ENCODE data around the gene AMBRA1.

AMBRA1 gene

GRCh38 chr11:46498179-46498578, 95.6 kb downstream of the AMBRA1 start:
- 0 out of 2 replicates have a peak, but pooled peaks cover 4% of the 10 kb centered on the region for H3K4me1 ChIP-seq
- H3K4me3 ChIP-seq = no peak overlapping the region
- no peak overlapping the region for H3K9ac ChIP-seq
- no peaks in the 10 kb centered on the region for H3K27me3 ChIP-seq
- H3K27ac ChIP-seq = no peak overlapping the region
- H3K4me2 ChIP-seq = no peak overlapping the region
- H3K36me3 ChIP-seq = peaks cover 69% of the 10 kb centered on the region
- H4K20me1 ChIP-seq = peaks cover 69% of the 10 kb centered on the region
- no peak for TF ChIP-seq Cebpa-rat (IDR thresholded peaks at IDR 0.05)
- H3K9me3 ChIP-seq = no peaks in the 10 kb centered on the region

DNA sequence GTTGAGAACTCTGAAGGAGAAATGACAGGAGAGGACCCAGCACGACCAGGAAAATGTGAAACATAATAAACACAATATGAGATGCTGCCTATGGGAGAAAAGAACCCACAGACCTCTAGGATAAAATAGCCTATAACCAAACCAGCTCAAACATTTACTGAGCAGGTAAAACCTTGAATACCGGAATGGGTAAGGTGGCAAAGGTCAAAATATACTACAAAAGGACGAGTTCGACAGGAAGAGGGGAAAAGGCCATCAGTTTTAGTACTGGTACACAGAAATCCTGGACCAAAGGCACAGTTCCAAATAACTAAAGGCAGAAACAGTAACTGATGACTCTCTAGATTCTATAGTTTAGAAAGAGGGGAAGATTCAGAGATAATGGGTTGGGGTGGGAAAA, 96.3 kb downstream of the AMBRA1 start:
- no peak overlapping the region for H3K4me3 ChIP-seq
- no peak for TF ChIP-seq Cebpa-rat (IDR thresholded peaks at IDR 0.05)
- H3K4me1 ChIP-seq = peaks cover 9% of the 10 kb centered on the region
- H3K27ac ChIP-seq = no peak overlapping the region
- H3K4me2 ChIP-seq = no peak overlapping the region
- H3K9me3 ChIP-seq = no peaks in the 10 kb centered on the region
- peaks cover 71% of the 10 kb centered on the region for H3K36me3 ChIP-seq
- H3K27me3 ChIP-seq = no peaks in the 10 kb centered on the region
- no peak overlapping the region for H3K9ac ChIP-seq
- peaks cover 71% of the 10 kb centered on the region for H4K20me1 ChIP-seq

- H3K4me2 ChIP-seq = no peak overlapping the region
- no peak overlapping the region for H3K4me3 ChIP-seq
- peaks cover 74% of the 10 kb centered on the region for H4K20me1 ChIP-seq
- TF ChIP-seq Cebpa-rat (IDR thresholded peaks at IDR 0.05) = no peak
- H3K9me3 ChIP-seq = no peaks in the 10 kb centered on the region
- H3K27ac ChIP-seq = no peak overlapping the region
- H3K4me1 ChIP-seq = peaks cover 25% of the 10 kb centered on the region
- H3K36me3 ChIP-seq = peaks cover 70% of the 10 kb centered on the region
- H3K27me3 ChIP-seq = no peaks in the 10 kb centered on the region
- H3K9ac ChIP-seq = no peak overlapping the region
These were observed 100.0 kb downstream of the AMBRA1 start for GRCh38 chr11:46493791-46494190.

DNA sequence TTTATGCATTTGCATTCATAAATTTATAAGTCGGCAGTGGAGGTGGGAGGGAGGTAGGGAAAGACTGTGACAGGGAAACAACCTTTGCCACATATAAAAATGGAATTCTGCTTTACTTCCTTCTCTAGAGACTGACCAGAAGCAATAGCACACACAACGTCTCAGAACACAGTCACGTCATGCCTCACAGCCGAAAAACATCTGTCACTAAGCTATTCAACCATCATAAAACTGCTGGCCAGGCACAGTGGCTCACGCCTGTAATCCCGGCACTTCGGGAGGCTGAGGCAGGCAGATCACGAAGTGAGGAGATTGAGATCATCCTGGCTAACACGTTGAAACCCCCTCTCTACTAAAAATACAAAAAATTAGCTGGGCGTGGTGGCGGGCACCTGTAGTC, 101.3 kb downstream of the AMBRA1 start:
- H3K4me2 ChIP-seq = peak overlapping the region; percentile 57
- H3K9ac ChIP-seq = no peak overlapping the region
- H3K36me3 ChIP-seq = peaks cover 60% of the 10 kb centered on the region
- H3K4me1 ChIP-seq = peaks cover 36% of the 10 kb centered on the region
- no peak overlapping the region for H3K4me3 ChIP-seq
- H3K9me3 ChIP-seq = no peaks in the 10 kb centered on the region
- peaks cover 61% of the 10 kb centered on the region for H4K20me1 ChIP-seq
- 0 out of 2 replicates have a peak overlapping the region, but pooled peaks have one; percentile 36 for H3K27ac ChIP-seq
- no peaks in the 10 kb centered on the region for H3K27me3 ChIP-seq
- TF ChIP-seq Cebpa-rat (IDR thresholded peaks at IDR 0.05) = no peak

DNA sequence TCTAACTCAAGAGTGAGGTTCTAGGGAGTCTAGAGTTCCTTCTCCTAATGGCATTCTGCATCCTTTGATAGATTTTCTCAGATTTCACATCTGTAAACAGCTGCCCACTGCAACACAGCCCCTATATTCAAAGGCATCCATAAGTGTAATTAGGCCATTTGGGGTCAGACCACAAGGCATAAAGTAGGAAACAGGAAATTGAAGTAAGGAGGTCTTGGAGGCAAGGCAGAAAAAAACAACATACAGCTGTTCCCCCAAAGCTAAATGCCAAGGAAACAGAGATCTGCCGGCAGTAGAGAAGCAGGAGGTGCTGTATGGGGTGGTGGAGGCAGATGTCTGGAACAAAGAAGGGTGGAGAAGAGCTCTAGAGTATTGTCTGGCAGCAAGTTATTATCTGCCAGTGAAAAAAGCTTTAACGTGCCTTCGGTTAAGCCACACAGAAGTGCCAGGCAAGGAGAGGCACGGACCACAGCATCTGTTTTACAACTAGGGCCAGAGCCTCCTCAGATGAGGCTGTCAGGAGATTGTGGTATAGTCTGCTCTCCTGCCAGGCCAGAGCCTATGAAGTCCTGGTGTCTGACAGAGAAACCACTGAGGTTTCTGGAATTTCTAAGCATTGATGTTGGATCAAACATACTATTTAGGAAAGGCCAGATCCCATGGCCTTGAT, 102.0 kb downstream of the AMBRA1 start:
- peaks cover 58% of the 10 kb centered on the region for H4K20me1 ChIP-seq
- TF ChIP-seq Cebpa-rat (IDR thresholded peaks at IDR 0.05) = no peak
- no peak overlapping the region for H3K4me3 ChIP-seq
- H3K9me3 ChIP-seq = no peaks in the 10 kb centered on the region
- H3K36me3 ChIP-seq = peaks cover 58% of the 10 kb centered on the region
- peak overlapping the region; percentile 36; the same call in 1 of the 2 replicates for H3K27ac ChIP-seq
- peak overlapping the region; percentile 57 for H3K4me2 ChIP-seq
- peak overlapping the region; percentile 59 for H3K9ac ChIP-seq
- no peaks in the 10 kb centered on the region for H3K27me3 ChIP-seq
- peaks cover 44% of the 10 kb centered on the region for H3K4me1 ChIP-seq

GRCh38 chr11:46490666-46491065, 103.2 kb downstream of the AMBRA1 start:
- Histone ChIP-seq H3K27ac (no peak overlapping the region), H3K9me3 (no peaks in the 10 kb centered on the region), H3K4me2 (no peak overlapping the region), H3K9ac (no peak overlapping the region), H3K36me3 (peaks cover 52% of the 10 kb centered on the region), H3K27me3 (no peaks in the 10 kb centered on the region), H4K20me1 (peaks cover 57% of the 10 kb centered on the region), H3K4me1 (peaks cover 55% of the 10 kb centered on the region), H3K4me3 (no peak overlapping the region)
- TF ChIP-seq Cebpa-rat (IDR thresholded peaks at IDR 0.05) = no peak

- peaks cover 52% of the 10 kb centered on the region for H4K20me1 ChIP-seq
These were observed 103.9 kb downstream of the AMBRA1 start for GRCh38 chr11:46489656-46490560.

DNA sequence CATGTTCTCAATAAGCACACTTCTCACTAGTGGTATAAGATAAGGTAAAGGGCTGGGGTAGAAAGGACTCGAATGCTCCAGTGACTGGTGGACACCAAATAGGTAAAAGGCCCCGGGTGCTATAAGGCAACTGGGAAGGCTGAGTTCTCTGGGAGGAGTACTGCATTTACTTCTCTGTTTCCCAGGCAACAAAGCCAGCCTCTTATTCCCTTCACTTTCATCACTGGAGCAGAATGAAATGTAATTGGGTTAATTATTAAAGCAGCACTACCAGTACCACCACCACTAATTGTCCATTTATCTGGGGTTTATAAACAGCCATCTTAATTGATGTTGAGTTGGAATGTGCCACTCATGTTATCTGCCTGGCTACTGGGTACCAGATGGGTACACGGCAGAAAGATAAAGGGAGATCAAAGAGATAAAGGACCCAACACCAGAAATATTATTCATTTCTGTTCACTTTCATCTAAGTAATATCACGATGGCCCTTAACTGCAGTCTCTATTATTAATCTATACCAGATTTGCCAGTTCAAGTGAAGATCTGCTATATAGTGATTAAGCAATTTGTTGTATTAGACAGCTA, 107.9 kb downstream of the AMBRA1 start:
- peaks cover 58% of the 10 kb centered on the region for H4K20me1 ChIP-seq
- H3K4me1 ChIP-seq = peaks cover 45% of the 10 kb centered on the region
- no peak for TF ChIP-seq Cebpa-rat (IDR thresholded peaks at IDR 0.05)
- no peak overlapping the region; the same call in 1 of the 2 replicates for H3K4me2 ChIP-seq
- H3K4me3 ChIP-seq = no peak overlapping the region
- no peak overlapping the region for H3K27ac ChIP-seq
- H3K36me3 ChIP-seq = peaks cover 58% of the 10 kb centered on the region
- H3K9me3 ChIP-seq = no peaks in the 10 kb centered on the region
- no peaks in the 10 kb centered on the region for H3K27me3 ChIP-seq
- no peak overlapping the region for H3K9ac ChIP-seq

More at GRCh38 chr11:46489656-46490560, 103.9 kb downstream of the AMBRA1 start:
- Histone ChIP-seq H3K27me3 (no peaks in the 10 kb centered on the region), H3K4me2 (no peak overlapping the region), H3K27ac (no peak overlapping the region), H3K9ac (no peak overlapping the region), H3K4me3 (no peak overlapping the region), H3K36me3 (peaks cover 53% of the 10 kb centered on the region), H3K4me1 (peaks cover 58% of the 10 kb centered on the region), H3K9me3 (no peaks in the 10 kb centered on the region)
- TF ChIP-seq Cebpa-rat (IDR thresholded peaks at IDR 0.05) = no peak

DNA sequence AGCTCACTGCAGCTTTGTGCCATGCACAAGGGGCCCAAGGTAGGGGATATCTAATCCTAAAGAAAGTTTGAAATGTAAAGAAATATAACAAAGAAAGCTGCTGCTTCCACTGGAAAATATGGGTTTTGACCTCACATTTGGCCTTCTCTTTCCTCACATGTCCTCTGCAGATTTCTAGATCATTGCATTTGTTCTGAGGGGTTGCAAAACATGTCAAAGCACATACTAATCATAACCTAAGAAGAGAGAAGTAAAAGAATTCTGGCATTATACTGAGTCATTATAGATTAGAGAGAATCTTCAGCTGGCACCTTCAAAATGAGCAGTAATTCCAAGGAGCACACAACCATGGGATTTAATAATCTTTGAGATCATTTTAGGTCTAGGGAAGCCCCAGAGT, 109.7 kb downstream of the AMBRA1 start:
- Histone ChIP-seq H3K9ac (no peak overlapping the region), H3K27ac (no peak overlapping the region), H3K27me3 (no peaks in the 10 kb centered on the region), H3K36me3 (peaks cover 54% of the 10 kb centered on the region), H4K20me1 (peaks cover 57% of the 10 kb centered on the region), H3K4me1 (peaks cover 45% of the 10 kb centered on the region), H3K4me3 (no peak overlapping the region), H3K4me2 (no peak overlapping the region), H3K9me3 (no peaks in the 10 kb centered on the region)
- TF ChIP-seq Cebpa-rat (IDR thresholded peaks at IDR 0.05) = no peak
